Measurements from ENCODE around the gene STEAP2. TPM values are rescaled to one million over a fixed set of nuclear protein-coding genes. Genes with fewer than 3 reads are reported as not detected.

The STEAP2 gene
- total RNA-seq, 1 donor from 2014 or later, result 0.64 TPM

DNA sequence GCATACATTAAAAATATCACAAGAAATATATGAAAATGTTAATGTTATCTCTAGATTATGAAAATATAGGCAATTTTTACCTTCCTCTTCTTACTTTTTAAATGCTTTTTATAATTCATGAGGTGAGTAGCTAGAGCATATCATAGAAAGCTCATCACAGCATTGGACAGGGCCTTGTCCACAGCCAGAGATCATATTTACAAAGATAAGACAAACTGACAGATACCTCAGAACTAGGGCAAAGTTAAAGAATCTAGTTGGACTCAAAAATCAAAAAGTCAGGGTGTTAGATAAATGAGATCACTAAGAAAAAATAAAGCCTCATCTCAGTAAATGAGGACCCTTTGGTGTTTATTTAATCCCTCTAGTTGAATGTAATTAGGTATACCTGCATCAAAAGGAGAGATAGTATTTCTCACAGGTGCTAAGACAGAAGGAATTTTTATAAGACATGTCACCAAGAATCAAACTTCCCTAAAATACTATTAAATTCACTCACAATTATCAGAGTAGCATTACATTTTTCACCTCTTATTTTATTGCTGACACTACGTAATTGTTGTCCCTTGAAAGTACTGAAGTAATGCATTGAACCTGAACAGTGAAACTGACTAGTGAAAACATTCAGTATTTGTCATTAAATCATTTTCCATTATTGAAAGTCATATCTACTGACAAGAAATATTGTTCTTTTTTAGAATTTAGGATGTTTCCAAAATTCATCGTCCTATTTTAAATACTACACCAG, 59.1 kb downstream of the STEAP2 start:
- no peak for DNase-seq (ENCODE audit: low read depth in 2 of 2)

DNA sequence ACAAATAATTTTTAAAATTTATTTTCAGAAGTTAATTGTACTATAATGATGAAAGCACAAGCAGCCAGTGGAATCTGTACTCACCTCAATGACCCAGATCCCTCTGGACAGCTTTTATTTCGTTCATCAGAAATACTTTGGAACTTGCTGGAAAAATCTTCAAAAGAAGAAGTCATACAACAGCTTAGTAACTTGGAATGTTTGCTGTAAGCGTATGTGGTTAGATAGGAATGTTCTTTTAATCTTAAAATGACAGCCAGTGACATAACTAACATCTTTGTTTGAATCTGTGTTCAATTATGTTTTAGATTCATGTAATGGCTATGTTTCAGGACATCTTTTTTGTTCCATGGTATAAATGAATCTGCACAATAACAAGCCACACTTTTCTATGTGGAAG, 60.2 kb downstream of the STEAP2 start:
- DNase-seq (ENCODE audit: low read depth in 2 of 2), result no peak

DNA sequence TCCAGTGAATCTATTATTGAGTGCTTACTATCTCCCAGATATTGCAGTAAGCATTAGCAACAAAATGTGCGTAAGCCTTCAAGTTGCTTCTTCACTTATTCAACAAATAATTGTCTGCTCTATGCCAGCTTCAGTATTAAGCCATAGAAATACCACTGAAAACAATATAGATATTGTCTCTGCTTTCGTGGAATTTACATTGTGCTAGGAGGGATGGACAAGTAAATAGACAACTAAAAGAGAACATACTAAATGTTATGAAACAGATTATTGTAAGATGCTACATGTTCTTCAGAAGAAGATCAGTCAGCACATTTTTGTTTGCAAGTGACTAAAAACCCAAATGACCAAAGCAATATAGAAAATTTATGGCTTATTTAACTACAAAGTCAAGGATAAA, 60.7 kb downstream of the STEAP2 start:
- no peak for DNase-seq (ENCODE audit: low read depth in 2 of 2)

DNA sequence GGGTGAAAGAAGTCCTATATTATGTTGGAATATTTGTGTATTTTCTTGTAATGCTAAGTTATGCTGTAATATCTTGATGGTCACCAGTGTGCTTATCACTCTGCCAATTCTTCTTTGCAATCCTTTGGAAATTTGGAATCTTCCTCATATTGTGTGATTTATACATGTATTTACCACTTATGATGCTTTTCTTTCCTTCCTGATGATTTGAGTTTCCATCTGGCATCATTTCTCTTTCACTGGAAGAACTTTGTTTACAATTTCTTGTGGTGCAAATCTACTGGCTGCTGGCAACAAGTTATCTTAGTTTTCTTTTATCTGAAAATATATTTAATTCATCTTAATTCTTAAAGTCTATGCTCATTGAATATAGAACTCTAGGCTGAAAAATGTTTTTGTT, 62.6 kb downstream of the STEAP2 start:
- no peak for DNase-seq (ENCODE audit: low read depth in 2 of 2)

DNA sequence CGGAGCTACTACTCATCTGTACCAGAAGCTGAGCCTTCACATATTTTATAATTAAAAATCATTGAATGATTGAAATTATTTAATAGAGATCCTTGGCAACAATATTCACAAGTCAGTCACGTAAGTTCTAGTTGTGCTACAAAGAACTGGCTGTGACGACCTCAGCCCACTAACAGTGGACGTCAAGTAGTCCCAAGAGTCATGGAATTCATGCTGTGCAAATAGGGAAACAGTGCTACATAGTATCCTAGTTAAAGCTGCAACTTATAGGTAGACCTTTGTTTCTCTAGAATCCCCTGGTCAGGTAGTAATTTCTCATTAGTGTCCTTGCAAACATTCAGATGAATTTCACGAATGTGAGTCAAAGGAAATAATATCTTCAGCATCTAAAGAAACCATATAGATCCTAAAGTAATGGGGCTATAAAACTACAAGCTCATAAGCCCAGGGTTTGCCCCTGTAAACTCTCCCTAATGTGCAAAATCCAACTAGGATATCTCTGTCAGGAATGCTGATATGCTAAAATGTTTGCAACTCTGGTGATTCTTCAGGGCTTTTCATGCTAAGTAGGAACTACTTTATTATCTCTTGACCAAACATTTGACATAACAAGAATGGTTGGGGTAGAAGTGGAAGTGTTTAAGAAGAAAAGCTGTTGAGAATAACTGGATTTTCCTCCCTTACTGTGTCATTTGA, 64.6 kb downstream of the STEAP2 start:
- DNase-seq (ENCODE audit: low read depth in 2 of 2), result no peak

Other genes starting within 250 kb of the STEAP2 start
- gene STEAP1, start 57.3 kb upstream of the STEAP2 start, total RNA-seq, result 1.4 and 9.4 TPM in 2 replicates
- gene CFAP69, start 33.4 kb downstream of the STEAP2 start, total RNA-seq, result 0.63 and 0.90 TPM in 2 replicates
- gene FAM237B, start 109.6 kb downstream of the STEAP2 start, total RNA-seq, result not detected in 2 replicates
- 4.4 and 4.7 TPM in 2 replicates for gene GTPBP10, start 135.0 kb downstream of the STEAP2 start, total RNA-seq
- 11.0 and 15.4 TPM in 2 replicates for gene CLDN12, start 191.7 kb downstream of the STEAP2 start, total RNA-seq